Ovary (tissue), 9 donors: ENCODE results near the gene SMCHD1. TPM values are rescaled to one million over a fixed set of nuclear protein-coding genes. Genes with fewer than 3 reads are reported as not detected.

Source experiments
- DNase-seq, 5 donors: peaks; one replicate each; pipeline ENCODE4 v3.0.0-alpha.2; 2019 to 2020
- H3K27ac ChIP-seq, 2 donors: fragments of 200-600 bp; one replicate each; pipeline versions ENCODE4 v1.5.1 to v1.8.0; 2019 to 2022
- H3K27me3 ChIP-seq: fragments of 200-600 bp; one replicate; pipeline ENCODE4 v1.8.0; 2022
- H3K36me3 ChIP-seq: fragments of 200-600 bp; sonication (generic); one replicate; pipeline ENCODE4 v1.5.1; 2019
- H3K4me1 ChIP-seq: one replicate; pipeline ENCODE4 v1.8.1; 2013; ENCODE audit warnings: mild to moderate bottlenecking, moderate library complexity; ENCODE audit not compliant: insufficient read depth
- H3K4me3 ChIP-seq: fragments of 200-600 bp; sonication (generic); one replicate; pipeline ENCODE4 v1.5.1; 2017
- H3K9me3 ChIP-seq, 2 donors: fragments of 200-600 bp in 1 of 2; sonication (generic) in 1 of 2; one replicate each; pipeline versions ENCODE4 v1.5.1 to v1.8.1; 2013 to 2019; ENCODE audit warnings: mild to moderate bottlenecking in 1 of 2, moderate library complexity in 1 of 2
- EP300 ChIP-seq: sonication (generic); formaldehyde crosslinking; IDR thresholded peaks from one replicate; pipeline ENCODE4 v1.6.1; 2017; ENCODE audit warnings: antibody characterized with exemption
- POLR2A ChIP-seq: fragments of 450-650 bp; IDR thresholded peaks from one replicate; pipeline ENCODE4 v1.6.1; 2017; ENCODE audit warnings: antibody characterized with exemption, mild to moderate bottlenecking, moderate library complexity
- WGBS, 3 donors: extraction: QIAGEN DNeasy Blood & Tissue Kit in 1 of 3; methylation state at CpG; one replicate each; pipeline versions ENCODE4 v1.1.5 to v1.1.7; 2013 to 2017; 5-methylcytosine and 5-hydroxymethylcytosine counted together
- intact Hi-C, 4 donors: fragments of 100-400 bp; cut with DNase I; formaldehyde crosslinking; loops; one replicate each; pipeline versions ENCODE4 v1.11.0 to v1.15.1; 2022 to 2023
- polyA plus RNA-seq, 2 donors: library from polyadenylated mRNA; stranded (reverse); fragments of 200-250 nt in 1 of 2; fragments of 350-450 nt in 1 of 2; fragmentation: Illumina TruSeq in 1 of 2; extraction: RNeasy Lipid Tissue Mini Kit (QIAGEN cat#74804) in 1 of 2; gene quantifications; one replicate each; pipeline ENCODE4 v1.2.3, GENCODE V29; 2013 to 2014
- total RNA-seq, 7 donors: library from RNA; depleted of rRNA in 2 of 7; stranded (reverse); fragments of >200 nt in 2 of 7; fragmentation: NEBNext Ultra II Directional in 3 of 7; extraction: Animal tissue kit (Norgen Biotek cat#: 25700) in 3 of 7; gene quantifications; one replicate each; pipeline versions ENCODE4 v1.1.0 to v1.2.4, GENCODE V29; 2016 to 2023
- TF ChIP-seq, protein P1 (sequence below), 3 donors: fragments of 450-650 bp in 2 of 3; fragments of 200-600 bp in 1 of 3; IDR thresholded peaks; one replicate each; pipeline versions ENCODE4 v1.5.1 to v1.8.0; 2016 to 2022; ENCODE audit warnings: antibody characterized with exemption in 3 of 3, mild to moderate bottlenecking in 1 of 3
- donor health status: DM: no; HTN: no; CAD: no; lungs with moderate emphysema.
- donor health status: DM: no; HTN: no; CAD: no.
- donor health status: Bipolar disorder and iron deficiency.
- donor health status: DM: yes; HTN: yes; CAD: no.
- donor health status: DM: no; HTN: no; CAD: no.
- donor health status: DM: yes; HTN: yes; CAD: no.

Gene SMCHD1
- total and polyA plus RNA-seq, 9 donors, result 15.6 to 82.7 (median 50.9) TPM

DNA sequence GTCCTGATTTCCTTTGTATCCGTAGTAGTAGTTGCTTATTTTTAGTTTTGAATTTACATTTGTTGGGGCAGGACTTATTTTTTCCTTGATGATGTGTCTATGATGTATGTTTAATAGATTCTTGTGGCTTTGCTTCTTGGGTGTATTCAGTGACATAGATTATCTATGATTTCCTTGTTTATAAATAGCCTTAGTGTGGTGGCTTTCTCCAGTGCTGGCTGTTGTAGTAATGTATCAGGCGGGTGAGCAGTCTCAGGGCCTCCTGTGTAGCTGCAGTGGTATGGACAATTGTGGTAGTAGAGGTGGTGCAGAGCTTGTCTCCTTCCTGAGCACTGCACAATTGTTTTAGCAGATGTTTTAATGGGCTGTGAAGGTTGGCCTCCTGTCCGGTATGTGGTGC is 60.5 kb downstream of the SMCHD1 start:
- no peak overlapping the region for H3K4me3 ChIP-seq
- intact Hi-C loops, result no loop called here
- TF ChIP-seq, protein P1, sequence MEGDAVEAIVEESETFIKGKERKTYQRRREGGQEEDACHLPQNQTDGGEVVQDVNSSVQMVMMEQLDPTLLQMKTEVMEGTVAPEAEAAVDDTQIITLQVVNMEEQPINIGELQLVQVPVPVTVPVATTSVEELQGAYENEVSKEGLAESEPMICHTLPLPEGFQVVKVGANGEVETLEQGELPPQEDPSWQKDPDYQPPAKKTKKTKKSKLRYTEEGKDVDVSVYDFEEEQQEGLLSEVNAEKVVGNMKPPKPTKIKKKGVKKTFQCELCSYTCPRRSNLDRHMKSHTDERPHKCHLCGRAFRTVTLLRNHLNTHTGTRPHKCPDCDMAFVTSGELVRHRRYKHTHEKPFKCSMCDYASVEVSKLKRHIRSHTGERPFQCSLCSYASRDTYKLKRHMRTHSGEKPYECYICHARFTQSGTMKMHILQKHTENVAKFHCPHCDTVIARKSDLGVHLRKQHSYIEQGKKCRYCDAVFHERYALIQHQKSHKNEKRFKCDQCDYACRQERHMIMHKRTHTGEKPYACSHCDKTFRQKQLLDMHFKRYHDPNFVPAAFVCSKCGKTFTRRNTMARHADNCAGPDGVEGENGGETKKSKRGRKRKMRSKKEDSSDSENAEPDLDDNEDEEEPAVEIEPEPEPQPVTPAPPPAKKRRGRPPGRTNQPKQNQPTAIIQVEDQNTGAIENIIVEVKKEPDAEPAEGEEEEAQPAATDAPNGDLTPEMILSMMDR (IDR thresholded peaks at IDR 0.05), result no peak
- TF ChIP-seq POLR2A (no peak), EP300 (no peak)
- no peaks in the 10 kb centered on the region for H3K9me3 ChIP-seq
- H3K27me3 ChIP-seq, result no peaks in the 10 kb centered on the region
- H3K4me1 ChIP-seq, result peaks cover 7% of the 10 kb centered on the region
- H3K36me3 ChIP-seq, result no peaks in the 10 kb centered on the region
- 96 to 98% (median 97%) methylated on average over 3 of the region's 3 CpGs for WGBS, 3 donors
- H3K27ac ChIP-seq, result no peak overlapping the region
- DNase-seq, result no peak

DNA sequence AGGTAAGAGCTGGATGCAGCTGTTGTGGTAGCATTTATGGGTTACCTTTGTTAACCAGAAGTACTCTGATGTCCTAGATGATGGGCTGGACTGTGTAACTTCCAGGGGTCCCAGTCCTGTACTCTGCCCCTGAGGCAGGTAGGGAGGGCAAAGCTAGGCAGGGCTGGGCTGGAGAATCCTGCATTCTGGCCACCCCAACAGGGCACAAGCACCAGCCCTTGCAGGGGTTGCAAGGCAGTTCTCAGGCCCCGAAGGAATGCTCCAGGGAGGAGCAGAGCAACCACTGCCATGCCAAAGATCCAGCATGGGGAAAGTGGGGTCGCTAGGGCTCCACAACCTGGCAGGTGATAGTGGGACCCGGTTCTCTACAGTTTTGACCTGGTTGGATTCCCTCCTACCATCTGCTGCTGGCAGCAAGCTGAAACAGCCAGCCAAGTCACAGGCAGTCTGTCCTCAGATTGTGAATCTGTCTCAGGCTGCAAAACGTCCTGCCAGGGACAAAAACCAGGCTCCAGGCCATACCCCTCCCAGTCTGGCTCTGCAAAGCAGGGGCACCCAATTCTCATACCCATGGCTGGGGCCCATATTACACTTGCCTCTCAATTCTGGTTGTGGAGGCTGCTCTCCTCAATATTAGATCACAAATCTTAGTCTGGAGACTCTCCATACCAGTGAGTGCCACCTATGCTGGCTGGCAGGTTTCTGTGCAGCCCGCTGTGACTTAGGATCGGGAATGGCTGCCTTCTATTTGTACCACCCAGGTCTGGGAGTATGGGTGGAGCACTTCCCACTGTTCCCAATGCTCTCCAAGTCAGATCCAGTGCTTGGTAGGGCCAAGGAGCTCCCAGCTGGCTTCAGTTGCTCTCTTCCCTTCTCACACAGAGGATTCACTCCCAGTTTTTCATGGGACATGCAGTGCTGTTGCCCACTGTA is 61.1 kb downstream of the SMCHD1 start:
- Histone ChIP-seq H3K27ac (no peak overlapping the region), H3K36me3 (no peaks in the 10 kb centered on the region)

DNA sequence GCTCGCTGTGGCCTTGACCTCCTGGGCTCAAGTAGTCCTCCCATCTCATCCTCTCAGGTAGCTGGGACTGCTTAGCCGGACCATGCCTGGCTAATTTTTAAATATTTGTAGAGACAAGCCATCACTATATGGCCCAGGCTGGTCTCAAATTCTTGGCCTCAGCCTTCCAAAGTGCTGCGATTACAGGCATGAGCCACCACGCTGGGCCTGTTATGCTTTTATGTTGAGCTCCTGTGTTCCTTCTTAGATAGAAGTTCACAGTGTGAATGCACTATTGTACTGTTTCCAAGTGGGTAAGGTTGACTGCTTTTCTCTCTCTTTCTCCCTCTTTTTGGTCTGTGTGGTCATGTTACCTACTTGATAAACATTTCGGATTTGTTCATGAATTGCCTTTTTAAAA is 61.9 kb downstream of the SMCHD1 start:
- intact Hi-C loops, result no loop called here
- Histone ChIP-seq H3K9me3 (no peaks in the 10 kb centered on the region), H3K36me3 (no peaks in the 10 kb centered on the region), H3K4me1 (peaks cover 7% of the 10 kb centered on the region), H3K27me3 (no peaks in the 10 kb centered on the region), H3K27ac (no peak overlapping the region), H3K4me3 (no peak overlapping the region)
- DNase-seq, result no peak
- no peak for TF ChIP-seq EP300
- 74 to 90% (median 75%) methylated on average over 5 of the region's 5 CpGs for whole genome bisulfite sequencing, 3 donors

More for the DNA sequence above, 61.1 kb downstream of the SMCHD1 start:
- peaks cover 7% of the 10 kb centered on the region for H3K4me1 ChIP-seq
- intact Hi-C loops, result no loop called here
- H3K27me3 ChIP-seq, result no peaks in the 10 kb centered on the region
- WGBS, 3 donors, result 87 to 93% (median 87%) methylated on average over 6 of the region's 6 CpGs
- TF ChIP-seq EP300 (no peak), POLR2A (no peak)
- TF ChIP-seq, protein P1 (IDR thresholded peaks at IDR 0.05), result no peak
- H3K4me3 ChIP-seq, result no peak overlapping the region
- no peaks in the 10 kb centered on the region for H3K9me3 ChIP-seq
- no peak for DNase-seq

DNA sequence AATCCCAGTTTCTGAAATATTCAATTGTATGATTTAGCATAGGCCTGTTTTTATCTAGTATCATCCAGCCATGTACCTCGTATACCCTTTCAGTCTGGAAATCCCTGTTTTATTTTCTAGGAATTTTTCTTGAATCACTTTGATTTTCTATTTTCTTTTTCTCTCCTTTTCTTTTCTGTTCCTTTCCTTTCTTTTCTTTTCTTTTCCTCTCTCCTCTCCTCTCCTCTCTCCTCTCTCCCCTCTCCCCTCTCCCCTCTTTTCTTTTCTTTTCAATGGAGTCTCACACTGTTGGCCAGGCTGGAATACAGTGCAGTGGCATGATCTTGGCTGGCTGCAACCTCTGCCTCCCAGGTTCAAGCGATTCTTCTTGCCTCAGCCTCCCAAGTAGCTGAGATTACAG is 63.5 kb downstream of the SMCHD1 start:
- no peaks in the 10 kb centered on the region for H3K27me3 ChIP-seq
- H3K4me1 ChIP-seq, result peaks cover 7% of the 10 kb centered on the region
- intact Hi-C loops, result no loop called here
- no peaks in the 10 kb centered on the region for H3K36me3 ChIP-seq
- no peak overlapping the region for H3K27ac ChIP-seq
- no peaks in the 10 kb centered on the region for H3K9me3 ChIP-seq
- TF ChIP-seq, protein P1 (IDR thresholded peaks at IDR 0.05), result no peak
- TF ChIP-seq POLR2A (no peak), EP300 (no peak)
- no peak for DNase-seq
- 92 to 96% (median 93%) methylated on average over 2 of the region's 2 CpGs for WGBS, 3 donors
- no peak overlapping the region for H3K4me3 ChIP-seq

DNA sequence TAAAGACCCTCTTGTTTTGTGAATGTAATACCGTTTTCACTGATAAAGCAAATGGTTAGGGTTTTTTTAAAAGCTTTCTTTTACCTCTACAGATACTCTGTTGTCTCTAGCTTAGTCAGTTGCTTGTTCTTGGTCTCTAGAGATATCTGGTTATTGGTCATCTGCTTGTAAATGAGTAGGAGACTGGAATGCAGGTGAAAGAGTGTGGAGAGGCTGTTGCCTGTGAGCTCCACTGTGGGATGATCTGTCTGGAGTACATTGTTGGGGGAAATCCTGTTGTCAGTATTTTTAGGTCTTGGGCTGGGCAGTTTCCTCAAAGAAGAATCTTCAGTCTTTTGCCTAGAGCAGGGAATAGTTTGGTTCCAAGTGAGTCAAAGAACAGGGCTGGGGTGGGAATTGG is 67.7 kb downstream of the SMCHD1 start:
- Histone ChIP-seq H3K36me3 (no peaks in the 10 kb centered on the region), H3K27ac (no peak overlapping the region), H3K9me3 (no peaks in the 10 kb centered on the region), H3K4me3 (no peak overlapping the region), H3K27me3 (no peaks in the 10 kb centered on the region), H3K4me1 (no peaks in the 10 kb centered on the region)
- no peak for DNase-seq
- no peak for TF ChIP-seq POLR2A
- no peak for TF ChIP-seq EP300
- intact Hi-C loops, result no loop called here
- WGBS, 3 donors, result 72 to 83% (median 75%) methylated on average over 1 of the region's 1 CpG
